ENCODE data around the gene SPINT1.

The SPINT1 gene, protein sequence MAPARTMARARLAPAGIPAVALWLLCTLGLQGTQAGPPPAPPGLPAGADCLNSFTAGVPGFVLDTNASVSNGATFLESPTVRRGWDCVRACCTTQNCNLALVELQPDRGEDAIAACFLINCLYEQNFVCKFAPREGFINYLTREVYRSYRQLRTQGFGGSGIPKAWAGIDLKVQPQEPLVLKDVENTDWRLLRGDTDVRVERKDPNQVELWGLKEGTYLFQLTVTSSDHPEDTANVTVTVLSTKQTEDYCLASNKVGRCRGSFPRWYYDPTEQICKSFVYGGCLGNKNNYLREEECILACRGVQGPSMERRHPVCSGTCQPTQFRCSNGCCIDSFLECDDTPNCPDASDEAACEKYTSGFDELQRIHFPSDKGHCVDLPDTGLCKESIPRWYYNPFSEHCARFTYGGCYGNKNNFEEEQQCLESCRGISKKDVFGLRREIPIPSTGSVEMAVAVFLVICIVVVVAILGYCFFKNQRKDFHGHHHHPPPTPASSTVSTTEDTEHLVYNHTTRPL

DNA sequence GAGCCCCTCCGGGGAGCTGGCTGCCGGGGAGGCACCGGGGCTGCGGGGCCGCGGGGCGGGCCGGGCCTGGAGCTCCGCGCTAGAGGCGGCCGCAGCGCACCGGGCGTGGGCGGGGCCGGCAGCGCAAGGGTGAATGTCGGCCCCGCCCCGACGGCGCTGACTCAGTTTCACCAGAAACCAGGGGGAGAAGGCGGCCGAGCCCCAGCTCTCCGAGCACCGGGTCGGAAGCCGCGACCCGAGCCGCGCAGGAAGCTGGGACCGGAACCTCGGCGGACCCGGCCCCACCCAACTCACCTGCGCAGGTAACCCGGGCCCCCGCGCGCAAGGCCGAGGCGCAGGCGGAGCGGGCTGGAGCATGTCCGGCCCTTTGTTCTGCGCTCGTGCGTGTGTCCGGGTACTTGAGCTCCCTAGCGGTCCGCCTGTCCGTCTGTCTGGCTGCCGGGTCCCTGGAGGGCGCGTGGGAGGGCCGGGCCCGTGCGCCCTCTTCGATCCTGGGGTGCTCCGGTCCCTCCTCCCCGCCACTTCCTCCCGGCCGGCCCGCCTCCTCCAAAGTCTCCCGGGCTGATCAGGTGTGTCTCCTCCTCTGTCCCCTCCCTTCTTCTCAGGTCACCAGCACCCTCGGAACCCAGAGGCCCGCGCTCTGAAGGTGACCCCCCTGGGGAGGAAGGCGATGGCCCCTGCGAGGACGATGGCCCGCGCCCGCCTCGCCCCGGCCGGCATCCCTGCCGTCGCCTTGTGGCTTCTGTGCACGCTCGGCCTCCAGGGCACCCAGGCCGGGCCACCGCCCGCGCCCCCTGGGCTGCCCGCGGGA, at the start of gene SPINT1:
SPINT1 (plus strand) TSS at position 164 of the 811 bp plus-strand sequence; CDS start at position 671, 507 bp downstream.
- peak; percentile 67 to 81 for DNase-seq (ENCODE audit: low read depth in 2 of 2)

DNA sequence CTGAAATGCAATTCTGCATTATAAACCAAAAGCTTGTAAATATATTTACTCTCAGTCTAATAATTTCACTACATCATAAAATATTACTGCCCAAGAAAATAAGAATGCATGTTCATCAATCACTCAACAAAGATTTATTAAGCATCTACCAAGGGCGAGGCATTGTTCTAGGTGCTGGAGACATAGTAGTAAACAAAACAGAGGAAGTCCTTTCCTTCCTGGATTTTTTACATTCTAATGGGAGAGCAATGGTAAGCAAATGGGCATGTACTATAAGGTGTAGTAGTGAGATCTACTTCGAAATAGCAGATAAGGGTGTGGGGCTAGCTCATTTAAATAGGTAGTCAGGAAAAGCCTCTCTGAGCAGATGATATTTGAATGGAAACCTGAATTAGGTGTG, 47.8 kb upstream of the SPINT1 start:
- no peak for DNase-seq (ENCODE audit: low read depth in 2 of 2)

DNA sequence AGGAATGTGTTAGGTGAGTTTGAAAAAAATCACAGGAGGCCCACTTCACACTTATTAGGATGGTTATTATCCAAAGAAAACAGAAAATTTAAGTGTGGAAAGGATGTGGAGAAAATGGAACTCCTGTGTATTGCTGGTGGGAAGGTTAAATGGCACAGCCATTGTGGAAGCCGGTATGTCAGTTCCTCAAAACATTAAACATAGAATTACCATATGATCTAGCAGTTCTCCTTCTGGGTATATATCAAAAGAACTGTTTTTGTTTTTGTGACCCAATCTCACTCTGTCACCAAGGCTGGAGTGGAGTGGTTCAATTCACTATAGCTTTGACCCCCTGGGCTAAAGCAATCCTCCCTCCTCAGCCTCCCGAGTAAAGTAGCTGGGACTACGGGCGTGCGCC, 47.3 kb upstream of the SPINT1 start:
- DNase-seq (ENCODE audit: low read depth in 2 of 2): no peak

DNA sequence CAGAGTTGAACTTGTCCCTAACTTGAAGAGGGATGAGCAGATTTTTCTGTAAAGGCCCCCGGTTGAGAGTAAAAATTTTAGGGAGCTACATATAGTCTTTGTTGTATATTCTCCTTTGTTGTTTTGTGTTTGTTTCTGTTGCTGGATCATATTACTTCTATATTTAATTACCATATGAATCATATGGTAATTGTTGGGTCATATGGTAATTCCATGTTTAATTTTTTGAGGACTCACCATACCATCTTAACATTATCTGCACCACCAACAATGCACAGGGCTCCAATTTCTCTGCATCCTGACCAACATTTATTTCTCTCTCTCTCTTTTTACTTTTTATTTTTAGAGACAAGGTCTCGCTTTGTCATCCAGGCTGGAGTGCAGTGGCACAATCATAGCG, 44.3 kb upstream of the SPINT1 start:
- no peak for DNase-seq (ENCODE audit: low read depth in 2 of 2)

DNA sequence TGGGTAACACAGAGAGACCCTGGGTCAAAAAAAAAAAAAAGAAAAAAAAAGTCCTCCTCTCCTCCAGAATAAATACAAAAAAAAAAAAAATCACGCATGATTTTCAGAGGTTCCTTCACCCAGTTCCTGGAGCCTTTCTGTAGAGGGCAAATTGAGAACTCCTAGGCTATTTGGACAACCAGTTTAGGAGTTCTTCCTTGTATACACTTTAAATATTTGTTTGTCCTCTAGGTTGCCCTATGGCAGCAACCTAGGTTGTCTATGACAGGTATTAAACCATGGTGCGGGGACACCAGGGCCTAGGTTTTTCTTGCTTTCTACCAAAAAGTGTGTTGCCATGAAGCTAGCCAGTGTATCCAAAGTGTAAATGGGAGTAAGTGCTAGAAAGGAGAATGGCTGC, 40.8 kb upstream of the SPINT1 start:
- DNase-seq (ENCODE audit: low read depth in 2 of 2): no peak

DNA sequence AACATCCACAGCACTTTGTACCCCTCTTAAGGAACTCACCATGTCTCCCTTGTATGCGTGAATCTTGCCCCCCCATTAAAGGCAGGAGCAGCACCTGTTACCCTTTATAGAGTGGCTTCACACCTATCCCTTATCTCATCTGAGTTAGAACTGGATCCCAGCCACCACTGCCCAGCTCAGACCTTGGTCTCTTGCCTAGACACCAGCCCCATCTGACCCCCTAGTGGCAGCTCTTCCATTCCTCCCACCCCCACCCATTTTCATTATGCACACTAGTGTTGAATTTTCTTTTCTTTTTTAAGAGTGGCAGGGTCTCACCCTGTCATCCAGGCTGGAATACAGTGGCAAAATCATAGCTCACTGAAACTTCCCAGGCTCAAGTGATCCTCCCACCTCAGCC, 40.2 kb upstream of the SPINT1 start:
- DNase-seq (ENCODE audit: low read depth in 2 of 2): no peak

DNA sequence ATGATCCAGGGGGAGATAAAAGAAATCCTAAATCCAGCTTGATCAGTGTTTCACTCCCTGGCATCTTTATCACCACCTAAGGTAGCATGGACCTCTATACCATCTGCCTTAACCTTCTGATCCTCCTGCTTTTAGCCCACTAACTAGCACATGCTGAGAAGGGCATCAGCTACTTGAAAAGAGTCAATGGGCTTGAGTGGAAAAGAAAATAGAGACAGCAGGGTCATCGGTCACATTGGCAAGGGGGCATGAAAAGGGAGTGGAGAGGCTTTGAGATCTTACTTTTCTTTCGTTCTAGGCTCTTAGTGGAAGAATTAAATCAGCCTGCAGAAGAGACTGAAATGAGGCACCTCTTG, 37.2 kb upstream of the SPINT1 start:
- DNase-seq (ENCODE audit: low read depth in 2 of 2): no peak

DNA sequence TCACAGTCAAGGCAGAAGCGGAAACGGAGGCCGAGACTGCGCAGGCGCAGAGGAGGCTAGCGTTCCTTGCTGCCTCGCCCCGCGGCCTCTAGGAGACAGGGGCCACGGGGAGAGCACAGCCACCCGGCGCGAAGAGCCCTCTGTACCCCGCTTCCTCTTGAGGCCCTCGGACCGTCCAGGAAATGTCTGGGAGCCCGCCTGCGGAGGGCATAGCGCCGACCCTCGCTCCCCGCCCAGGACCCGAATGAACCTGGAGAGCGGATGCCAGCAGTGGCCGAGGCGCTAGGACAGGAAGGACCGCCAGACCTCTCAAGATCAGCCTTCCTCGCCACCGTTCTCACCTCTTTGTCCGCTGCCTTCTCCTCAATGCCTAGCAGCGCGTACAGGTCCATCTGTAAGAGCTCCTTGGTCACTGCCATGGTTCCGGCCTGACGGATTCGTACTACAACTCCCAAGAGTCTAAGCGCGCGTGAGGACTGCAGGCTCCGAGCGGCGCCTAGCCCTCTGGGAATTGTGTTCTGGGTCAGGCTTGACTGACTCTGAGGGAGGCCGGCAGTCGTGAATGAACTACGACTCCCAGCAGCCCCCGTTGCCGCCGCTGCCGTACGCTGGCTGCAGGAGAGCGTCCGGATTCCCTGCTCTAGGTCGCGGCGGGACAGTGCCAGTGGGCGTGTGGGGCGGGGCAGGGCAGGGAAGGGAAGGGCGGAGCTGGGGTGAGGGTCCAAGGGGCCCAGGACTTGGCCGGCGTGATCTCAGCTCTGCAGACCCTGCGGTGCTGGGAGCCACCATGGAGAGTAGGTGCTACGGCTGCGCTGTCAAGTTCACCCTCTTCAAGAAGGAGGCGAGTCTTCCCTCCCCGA, 36.6 kb upstream of the SPINT1 start, which contains the start of the genes DNAJC17 and ZFYVE19:
DNAJC17 (minus strand) TSS at position 446 of the 860 bp plus-strand sequence; CDS start at position 419, 27 bp downstream.
ZFYVE19 (plus strand) TSS at position 62 of the 860 bp plus-strand sequence; CDS start at position 563, 501 bp downstream.
- DNase-seq (ENCODE audit: low read depth in 2 of 2): peak; percentile 92 to 94

DNA sequence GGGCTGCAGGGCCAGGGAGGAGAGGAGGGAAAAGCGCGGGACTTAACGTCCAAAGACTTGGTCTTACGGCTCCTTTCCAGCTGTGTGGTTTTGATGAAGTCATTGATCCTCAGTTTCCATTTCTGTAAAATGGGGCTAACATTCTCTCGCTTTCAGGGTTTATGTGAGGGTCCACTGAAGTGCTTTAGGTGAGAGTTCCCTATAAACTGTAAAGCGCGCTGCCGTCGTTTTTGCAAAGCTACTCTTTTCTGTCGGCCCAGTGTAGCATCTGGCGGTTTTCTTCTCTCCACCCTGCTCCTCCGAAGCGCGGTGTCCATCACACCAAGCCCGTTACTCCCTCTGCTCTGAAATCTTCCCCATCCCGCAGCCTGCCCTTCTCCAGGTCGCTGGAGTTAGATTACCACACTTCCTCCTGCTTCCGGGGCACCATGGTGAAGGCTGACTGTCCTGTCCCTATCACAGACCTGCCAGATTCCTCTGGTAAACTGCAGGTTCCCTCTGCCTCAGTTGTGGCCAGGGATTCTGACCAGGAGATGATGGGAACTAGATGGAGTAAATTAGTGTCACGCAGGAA, 35.9 kb upstream of the SPINT1 start:
- no peak for DNase-seq (ENCODE audit: low read depth in 2 of 2)

DNA sequence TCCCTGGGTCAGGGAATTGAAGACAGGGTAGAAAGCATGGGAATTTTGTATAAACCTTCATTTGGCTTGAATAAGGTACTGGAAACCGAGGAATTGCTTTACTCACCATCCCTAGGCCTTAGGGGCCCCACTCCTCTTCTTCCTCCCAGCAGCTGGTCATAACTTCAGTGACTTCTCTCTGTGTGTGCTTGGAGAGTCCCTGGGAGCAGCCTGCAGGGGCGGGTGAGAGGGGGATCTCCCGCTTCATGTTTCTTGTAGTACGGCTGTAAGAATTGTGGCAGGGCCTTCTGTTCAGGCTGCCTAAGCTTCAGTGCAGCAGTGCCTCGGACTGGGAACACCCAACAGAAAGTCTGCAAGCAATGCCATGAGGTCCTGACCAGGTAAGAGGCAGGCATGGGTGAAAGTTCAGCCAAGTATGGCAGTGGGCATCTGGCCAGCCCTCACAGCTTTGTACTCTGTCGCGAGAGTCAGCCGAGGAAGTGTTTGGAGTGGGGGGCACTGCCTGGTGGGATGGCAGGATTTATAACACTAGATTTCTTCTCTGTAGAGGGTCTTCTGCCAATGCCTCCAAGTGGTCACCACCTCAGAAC, 34.9 kb upstream of the SPINT1 start:
- no peak for DNase-seq (ENCODE audit: low read depth in 2 of 2)

DNA sequence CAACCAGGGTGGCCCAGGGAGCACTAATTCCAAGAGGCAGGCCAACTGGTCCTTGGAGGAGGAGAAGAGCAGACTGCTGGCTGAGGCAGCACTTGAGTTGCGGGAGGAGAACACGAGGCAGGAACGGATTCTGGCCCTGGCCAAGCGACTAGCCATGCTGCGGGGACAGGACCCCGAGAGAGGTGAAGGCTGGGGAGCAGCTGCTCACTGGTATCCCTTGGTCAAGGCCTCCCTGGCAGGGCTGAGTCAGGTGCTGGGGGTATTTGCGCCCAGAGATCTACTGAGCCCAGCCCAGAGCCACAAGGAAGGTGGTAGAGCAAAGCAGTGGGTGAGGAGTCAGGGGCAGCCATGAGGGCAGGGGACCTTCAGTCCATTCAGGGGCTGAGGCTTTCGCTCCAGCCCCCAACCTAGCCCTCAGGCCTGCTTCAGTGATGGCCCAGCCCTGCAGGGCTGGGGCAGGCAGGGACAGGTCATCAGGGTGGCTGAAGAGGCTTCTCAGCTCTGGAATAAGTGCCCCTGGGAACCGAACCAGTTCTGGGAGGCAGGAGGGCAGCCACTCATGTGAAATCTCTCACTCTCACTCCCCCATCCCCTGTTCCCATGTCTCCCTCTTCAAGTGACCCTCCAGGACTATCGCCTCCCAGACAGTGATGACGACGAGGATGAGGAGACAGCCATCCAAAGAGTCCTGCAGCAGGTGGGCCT, 31.0 kb upstream of the SPINT1 start:
- no peak for DNase-seq (ENCODE audit: low read depth in 2 of 2)

DNA sequence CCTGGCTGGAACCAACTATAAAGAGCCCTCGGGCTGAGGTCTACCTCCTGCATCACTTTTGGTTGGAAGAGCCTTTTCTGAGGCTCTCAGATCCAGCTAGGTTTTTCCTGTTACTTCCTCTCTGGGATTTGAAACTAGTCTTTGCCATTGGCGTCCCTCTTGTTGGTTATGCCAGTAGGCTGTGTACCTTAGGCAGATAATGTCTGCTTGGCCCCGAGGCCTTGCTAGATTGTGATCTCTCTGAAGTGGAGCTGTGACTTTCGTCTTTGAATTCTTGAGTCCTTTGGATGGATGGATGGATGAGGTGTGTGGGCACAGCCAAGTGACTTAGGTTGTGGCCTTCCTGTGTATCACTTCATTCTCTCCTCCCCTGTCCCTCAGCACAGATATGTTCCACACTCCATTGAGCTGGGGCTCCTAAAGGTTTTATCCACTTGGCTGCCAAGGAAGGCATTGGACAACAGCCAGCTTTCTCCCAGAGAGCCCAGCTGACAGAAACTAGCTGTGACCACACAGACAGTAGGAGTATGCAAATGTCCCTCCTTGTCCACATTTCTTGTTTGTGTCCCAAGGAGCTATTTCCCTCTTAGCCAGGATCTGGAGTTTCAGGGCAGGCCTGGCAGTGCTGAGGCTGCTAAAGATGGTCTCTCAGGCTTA, 28.7 kb upstream of the SPINT1 start:
- no peak for DNase-seq (ENCODE audit: low read depth in 2 of 2)

DNA sequence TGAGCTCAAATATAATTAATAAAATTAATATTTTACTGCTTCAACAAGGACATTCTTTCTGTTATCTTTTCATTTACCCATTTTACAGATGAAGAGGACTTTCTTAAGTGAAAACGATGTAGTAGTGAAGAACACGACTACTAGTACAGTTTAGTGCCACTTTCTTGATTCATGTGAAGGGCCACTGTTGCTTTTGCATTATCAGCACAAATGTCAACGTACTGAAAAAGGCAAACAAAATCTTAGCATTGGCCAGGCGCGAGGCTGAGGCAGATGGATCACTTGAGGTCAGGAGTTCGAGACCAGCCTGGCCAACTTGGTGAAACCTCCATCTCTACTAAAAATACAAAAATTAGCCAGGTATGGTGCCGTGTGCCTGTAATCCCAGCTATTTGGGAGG, 24.8 kb upstream of the SPINT1 start:
- no peak for DNase-seq (ENCODE audit: low read depth in 2 of 2)

DNA sequence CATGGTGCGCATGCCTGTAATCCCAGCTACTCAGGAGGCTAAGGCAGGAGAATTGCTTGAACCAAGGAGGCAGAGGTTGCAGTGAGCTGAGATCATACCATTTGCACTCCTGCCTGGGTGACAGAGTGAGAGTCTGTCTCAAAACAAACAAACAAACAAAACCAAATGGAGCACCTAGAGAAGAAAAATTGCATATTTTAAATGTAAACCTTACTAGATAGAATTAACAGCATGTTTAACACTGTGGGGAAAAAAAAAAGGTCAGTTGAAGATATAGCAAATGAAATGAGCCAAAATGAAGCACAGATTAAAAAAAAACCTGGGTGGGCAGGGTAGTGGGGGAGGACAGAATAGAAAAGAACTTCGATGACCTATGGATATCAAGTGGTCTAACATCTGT, 22.7 kb upstream of the SPINT1 start:
- DNase-seq (ENCODE audit: low read depth in 2 of 2): no peak

DNA sequence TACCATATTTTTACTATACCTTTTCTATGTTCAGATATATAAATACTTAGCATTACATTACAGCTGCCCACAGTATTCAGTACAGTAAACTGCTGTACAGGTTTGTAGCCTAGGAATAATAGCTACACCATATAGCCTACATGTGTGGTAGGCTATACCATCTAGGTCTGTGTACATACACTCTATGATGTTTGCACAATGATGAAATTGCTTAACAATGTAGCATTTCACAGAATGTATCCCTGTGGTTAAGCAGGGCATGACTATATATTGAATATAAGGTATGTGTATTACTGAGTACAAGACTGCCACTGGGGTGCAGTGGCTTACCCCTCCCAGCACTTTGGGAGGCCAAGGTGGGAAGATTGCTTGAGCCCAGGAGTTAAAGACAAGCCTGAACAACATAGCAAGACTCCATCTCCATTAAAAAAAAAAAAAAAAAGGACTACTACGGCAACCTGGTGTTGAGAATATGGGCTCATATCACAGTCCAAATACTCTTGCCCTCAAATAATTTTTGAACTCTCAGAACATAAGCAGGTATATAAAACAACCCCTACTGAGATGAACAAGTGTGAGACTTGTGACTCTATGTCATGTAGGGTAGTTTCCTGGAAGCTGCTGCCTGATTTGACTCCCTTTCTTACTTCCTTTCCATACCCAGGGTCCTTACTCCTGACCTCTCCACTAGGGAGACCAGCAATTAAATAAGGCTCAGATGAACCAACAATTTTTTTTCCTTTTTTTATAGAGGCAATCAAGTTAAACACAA, 20.1 kb upstream of the SPINT1 start:
- DNase-seq (ENCODE audit: low read depth in 2 of 2): no peak

DNA sequence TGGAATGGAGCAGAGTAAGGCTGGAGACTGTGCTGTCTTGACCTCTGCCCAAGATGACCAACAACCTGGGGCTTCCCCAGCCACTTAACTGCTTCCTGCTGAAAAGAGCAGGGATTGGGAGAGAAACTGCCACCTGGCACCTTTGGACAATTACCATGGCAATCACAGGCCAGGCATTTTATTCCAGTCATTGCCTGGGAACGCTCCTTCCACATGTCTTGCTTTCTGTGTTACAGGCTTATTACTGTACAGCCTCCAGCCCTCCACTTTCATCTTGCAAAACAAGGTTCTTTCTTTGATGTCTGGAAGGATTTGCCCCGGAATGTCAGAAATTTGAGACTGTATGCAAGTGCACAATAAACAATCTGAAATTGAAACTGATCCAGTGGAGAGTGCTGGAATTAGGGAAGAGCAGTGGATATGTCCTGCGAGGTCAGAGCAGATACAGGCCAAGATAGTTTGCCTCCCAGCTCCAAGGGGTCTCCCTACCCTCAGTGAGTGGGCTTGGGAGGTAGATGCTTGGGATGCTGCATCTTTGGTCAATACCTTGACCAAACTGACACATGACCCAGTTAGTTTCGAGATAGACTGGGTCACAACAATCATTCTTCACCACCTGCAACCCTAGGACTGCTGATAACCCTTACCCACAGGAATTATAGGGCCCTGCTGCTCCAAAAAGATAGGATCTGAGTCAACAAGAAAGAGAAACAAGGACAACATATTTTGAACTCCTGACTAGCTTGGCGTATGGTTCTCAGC, 18.0 kb upstream of the SPINT1 start:
- no peak for DNase-seq (ENCODE audit: low read depth in 2 of 2)

DNA sequence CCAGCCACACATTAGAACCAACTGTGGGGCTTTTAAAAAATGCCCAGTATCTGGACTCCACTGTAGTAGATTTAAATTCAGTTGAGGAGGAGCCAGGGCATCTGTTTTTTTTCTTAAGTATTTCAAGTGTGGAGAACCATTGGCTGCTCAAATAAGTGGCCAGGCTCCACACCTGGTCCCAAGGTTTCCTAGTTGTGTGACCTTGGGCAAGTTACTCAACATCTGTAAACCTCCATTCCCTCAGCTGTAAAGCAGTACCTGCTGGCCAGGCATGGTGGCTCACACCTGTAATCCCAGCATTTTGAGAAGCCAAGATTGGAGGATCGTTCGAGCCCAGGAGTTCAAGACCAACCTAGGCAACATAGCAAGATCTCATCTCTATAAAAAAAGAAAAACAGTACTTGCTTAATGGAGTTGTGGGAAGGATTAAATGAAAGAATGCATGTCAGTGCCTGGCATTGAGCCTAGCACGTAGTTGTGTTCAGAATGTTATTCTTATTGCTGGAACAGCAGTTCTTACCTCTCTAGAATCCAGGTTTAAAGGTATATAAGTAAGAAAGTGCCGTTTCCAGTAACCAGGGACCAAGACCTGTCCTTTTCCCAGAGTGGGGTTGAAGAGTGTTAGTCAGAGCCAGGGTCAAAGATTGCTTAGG, 17.3 kb upstream of the SPINT1 start:
- no peak for DNase-seq (ENCODE audit: low read depth in 2 of 2)

Data from stimulated activated CD4-positive, alpha-beta T cell treated with anti-CD3 and anti-CD28 coated beads, Interleukin-1b, Interleukin-23, amount 100 ng/mL, for 4 hours (primary cell).